HG03342 (cell line): ENCODE measurements around the gene PTPRN2.
"Not testable (repeated sequence)": the region's sequence is repeated elsewhere in the genome, so short reads cannot be mapped to it uniquely, and the experiment has no call there.

Experiments used
- ATAC-seq: cut with Tn5 transposase; IDR thresholded peaks from one replicate; pipeline ENCODE4 v1.9.1; 2021; ENCODE audit warnings: mild to moderate bottlenecking, moderate library complexity; ENCODE audit not compliant: unreplicated experiment

PTPRN2 gene

DNA sequence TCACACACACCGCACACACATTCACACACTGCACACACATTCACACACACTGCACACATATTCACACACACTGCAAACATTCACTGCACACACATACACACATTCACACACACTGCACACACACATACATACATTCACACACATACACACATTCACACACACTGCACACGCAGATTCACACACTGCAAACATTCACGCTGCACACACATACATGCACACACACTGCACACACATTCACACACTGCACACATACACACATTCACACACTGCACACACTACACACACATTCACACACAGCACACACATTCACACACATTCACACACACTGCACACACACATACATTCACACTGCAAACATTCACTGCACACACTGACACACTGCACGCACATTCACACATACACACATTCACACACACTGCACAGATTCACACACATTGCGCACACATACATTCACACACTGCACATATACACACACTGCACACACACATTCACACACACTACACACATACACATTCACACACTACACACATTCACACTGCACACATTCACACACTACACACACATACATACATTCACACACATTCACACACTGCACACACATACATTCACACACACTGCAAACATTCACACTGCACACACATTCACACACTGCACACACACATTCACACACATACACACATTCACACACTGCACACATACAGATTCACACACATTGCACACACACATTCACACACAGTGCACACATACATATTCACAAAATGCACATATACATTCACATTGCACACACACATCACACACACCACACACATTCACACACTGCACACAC is 325.1 kb downstream of the PTPRN2 start:
- no peak for ATAC-seq

DNA sequence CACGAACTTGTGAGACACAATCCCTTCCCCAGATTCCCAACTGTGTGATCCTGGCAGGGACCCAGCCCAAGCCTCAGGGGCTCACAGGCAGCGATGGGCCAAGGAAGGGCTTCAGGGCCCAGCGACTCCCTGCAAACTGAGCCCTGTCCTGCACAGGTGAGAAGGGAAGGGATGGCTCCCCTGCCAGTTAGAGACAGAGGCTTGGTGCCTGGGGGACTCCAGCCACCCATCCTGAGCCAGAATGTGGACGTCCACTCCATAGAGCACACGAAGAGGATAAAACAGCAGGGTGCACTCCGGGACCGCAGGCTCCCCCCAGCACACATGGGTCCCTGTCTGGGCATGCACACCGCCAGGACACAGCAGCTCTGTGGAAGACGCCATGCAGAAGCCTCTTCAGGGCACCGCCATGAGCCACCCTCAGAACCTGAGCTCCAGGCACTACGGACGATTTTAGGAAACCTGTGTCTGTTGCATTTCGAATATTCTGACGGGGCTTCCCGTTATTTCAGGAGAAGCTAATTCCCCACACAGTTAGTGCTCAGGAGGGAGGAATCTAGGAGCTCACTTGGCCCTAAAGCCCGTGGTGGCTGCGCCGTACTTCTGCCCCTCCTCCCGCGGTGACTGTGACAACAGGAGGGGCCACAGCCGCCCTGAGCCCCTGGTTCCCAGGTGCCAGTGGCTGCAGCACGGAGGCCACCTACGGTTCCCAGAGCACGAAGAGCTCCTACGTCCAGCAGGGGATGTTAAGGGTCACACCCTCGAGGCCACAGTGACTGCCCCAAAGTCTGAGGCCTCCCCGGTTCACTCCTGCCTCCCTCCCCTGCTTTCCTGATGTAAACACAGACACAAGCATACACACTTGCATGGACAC is 326.0 kb downstream of the PTPRN2 start:
- no peak for ATAC-seq

DNA sequence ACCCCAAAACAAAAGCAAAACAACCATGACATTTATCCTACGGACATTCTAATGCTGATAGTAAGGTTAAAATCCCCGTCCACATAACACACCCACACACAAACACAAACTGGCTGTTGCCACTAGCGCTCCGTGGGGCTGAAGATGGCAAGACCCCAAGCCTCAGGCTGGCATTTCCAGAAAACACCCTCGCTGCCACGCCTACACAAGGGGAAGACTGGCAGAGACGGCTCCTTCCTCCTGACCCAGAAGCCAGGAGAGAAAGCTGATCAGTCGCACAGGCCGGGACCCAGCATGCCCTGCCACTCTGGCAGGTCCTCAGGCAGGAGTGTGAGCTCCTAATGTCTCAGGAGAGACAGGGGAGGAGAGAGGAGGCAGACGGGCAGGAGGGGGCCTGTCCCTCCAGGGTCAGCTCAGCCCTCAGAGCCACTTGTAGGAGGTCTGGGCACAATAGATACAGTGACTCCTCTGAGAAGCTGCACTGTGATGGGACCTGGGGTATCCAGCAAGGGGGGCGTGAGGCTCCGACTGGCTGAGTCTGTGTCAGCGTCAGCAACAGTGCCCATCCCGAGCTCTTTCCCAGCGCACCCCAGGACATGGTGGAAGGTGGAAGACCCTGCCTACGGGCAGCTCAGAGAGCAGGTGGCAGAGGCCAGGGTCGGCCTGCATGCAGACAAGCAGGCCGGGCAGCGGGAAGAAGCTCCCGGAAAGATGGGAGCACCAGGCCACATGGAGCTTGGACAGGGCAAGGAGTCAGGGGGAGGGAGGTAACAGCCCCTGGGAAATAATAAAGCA is 326.9 kb downstream of the PTPRN2 start:
- ATAC-seq, result no peak

DNA sequence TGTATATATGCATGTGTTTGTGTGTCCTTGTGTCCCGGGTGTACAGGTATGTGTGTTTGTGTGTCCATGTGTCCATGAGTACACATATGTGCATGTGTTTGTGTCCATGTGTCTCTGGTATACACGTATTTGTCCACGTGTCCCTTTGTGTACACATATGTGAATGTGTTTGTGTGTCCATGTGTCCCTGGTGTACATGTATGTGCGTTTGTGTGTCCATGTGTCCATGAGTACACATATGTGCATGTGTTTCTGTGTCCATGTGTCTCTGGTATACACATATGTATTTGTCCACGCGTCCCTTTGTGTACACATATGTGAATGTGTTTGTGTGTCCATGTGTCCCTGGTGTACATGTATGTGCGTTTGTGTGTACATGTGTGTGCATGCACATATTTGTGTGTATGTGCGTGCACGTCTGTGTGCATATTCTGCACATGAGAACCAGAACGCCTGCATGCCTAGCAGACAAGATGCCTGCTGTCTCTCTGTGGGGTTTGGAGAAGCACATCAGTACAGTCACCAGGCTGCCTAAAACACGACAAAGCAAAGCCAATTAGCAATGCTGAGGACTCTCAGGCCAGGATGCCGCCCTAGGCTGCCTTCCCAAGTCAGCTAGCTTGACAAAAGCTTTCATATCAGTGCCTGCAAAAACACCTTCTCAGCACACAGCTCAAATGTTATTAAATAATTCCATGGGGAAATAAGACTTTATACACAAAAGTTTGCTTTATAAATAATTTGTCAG is 327.8 kb downstream of the PTPRN2 start:
- ATAC-seq, result no peak

DNA sequence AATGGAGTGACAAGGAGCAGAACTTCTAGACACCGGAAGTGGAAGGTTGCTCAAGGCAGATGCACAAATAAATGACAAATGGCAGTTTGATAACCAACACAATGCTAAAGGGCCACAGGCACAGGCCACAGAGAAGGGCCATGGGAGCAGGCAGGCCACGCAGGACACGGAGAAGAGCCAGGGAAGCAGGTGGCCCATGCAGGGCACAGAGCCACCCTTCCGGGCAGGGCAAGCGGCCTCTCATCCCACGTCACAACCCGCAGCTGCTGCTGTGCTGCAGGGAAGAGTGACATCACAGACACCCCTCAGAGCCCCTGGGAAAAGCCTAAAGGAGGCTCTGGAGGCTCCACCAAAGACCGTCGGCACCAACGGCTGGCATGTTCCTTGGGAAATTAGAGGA is 328.5 kb downstream of the PTPRN2 start:
- ATAC-seq, result no peak

DNA sequence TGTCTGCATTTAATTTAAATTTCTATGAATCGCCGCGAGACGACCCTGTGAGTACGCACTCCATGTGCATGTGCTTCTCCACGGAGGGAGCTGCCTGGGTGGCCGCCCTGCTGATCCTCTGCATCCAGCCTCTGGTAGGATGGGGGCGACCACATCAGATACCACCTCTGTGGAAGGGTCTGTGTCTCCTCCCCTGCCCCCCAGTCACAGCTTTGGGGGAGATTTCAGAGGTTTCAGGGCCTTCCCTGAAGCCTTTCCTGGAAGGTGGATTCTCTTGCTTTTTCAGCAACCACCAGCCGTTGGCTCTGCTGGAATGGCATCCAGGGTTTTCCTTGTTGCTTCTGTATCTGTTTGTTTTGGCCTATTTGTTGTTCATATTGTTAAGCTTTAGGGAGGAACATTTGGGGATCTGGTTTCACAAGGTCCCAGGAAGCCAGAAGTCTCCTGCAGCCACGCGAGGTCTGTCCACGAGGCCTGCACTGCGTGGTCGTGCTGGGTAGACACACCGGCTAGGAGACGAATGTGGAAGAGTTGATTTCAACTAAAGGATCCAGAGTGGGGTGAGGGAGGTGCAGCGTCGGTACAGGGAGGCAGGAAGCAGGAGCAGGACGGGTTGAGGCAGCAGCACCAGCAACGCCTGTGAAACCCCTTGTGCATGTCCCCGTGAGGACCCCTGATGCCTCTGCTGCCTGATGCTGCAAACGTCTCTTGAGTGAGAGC is 329.1 kb downstream of the PTPRN2 start:
- no peak for ATAC-seq

DNA sequence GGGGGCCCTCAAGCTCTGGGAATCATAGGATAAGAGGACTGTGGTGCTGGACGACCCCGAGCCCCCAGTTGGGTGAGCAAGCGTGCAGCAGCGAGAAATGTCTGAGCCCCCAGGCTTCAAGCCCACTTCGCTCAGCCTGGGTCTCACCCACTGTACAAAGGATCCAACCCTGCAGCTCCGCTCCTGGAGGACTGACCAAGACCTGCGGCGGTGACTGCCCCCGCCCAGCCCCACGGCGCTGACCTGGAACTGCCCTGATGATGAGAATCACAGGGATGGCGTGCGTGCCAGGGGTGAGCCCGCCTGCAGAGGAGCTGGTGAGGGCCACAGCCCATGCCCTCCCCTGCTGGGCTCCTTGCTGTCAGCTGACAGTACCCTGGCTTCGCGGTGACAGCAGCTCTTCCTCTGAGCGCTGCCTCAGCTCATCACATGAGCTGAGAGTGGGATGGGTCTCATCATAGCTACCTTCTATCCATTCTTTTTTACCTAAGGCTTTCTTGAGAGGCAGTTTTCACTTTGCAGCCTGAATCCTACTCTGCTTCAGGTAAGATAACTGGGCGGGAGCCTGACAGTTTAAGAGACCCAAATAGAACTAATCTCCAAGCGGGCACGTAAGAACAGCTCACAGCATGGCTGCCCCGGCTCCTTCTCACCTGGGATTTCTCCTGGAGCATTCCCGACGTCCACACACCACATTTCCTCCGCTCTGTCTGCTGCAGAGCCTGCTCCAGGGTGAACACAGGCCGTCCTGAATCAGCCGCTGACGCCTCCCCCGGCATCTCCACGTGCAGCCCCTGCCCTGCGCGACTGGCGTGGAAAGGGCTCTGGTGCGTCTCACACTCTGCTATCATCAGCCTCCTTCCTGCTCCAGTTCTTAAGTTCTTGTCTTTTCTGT is 329.9 kb downstream of the PTPRN2 start:
- ATAC-seq, result no peak

DNA sequence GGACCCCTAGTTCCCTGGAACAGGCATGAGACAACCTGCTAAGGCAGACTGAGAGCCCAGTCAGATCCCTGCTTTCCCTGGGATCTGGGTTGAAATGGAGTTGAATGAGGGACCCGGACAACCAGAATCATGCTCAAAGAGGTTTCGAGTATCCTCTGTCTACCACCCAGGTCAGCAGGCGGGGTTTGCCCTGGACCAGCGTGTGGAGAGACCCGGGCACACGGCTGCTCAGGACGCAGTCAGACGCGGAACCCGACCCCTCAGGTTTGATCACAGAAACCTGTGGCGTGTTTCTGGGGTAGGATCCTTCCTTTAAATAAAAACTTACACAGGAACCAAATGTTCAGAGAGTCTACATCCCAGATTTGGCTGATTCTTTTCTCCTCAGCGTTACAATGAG is 330.6 kb downstream of the PTPRN2 start:
- no peak for ATAC-seq

DNA sequence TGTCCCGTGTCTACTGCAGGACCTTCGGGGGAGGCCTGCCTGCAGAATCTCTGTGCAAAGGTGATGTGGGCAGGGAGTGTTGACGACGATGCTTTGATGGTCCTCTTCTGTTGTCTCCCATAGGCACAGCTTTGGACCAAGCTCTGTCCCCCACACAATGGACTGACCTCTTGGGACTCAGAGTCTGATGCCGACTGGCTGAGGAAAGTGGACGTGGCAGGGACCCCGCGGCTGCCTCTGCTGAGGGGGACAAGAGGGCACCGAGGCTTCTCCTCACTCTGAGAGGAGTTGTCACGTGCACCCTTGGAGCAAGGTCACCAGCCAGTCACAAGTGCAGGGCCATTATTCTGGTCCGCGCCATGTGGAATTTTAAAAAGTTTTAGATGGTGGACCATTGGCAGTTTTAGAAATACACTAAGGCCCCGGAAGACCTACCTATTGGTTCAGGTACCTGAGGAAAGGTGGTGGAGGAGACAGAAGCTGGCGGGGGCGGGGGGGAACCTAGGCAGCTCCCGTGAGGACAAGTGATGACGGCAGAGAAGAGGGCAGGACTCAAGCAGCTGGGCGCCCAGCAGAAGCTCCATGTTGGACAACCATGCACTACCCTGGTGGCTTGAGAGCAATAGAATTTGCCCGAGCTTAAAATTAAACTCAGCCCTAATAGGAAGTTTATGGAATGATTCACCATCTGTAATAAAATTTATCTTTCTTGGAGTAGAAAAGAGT is 331.4 kb downstream of the PTPRN2 start:
- no peak for ATAC-seq

DNA sequence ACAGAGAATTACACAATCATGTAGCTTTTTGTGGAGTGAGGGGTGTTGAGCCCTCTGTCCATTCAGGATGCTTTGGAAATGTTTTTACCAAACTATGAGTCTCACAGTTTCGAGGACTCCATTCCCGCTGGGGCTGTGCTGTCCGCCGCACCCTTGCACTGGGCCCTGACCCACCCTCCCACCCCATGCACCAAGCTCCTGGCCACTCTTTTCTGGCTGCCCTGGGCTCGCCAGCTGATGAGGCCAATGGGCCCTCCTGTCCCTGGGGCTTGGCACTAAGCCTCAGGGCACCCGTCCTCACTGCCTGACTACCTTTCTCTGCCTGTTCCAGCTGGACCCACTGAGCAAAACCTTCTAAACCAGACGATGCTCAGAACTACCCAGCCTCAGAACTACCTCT is 332.1 kb downstream of the PTPRN2 start:
- ATAC-seq, result no peak

DNA sequence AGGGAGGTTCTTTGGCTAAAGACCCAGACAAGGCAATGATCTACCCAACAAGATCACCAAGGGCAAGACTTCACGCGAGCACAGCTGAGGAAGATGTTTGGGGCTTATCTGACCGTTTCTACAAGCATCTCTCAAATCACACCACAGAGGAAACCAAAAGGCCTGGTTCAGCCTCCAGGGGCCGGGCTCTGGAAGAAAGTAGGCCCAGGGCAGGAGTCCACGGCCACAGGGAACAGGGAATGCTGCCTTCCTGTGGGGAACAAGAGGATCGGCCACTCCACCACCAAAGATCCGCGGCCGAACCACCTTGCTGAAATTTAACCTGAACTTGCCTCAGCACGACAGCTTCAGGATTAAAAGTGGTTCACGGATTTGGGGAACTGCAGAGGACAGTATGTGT is 332.5 kb downstream of the PTPRN2 start:
- ATAC-seq, result no peak

DNA sequence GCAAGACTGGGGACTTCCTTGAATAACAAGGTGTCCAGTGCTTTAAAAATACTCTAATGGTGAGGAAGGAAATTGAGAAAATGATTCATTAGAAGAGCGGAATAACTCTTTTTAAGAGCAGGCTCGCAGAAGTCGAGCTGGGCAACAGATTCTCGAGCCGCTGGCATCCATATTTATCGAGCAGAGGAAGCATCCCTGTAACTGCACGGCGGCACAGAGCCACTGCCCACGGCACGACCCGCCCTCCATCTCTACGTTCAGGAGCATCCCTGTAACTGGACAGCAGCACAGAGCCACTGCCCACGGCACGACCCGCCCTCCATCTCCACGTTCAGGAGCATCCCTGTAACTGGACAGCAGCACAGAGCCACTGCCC is 334.0 kb downstream of the PTPRN2 start:
- not testable (repeated sequence) for ATAC-seq

DNA sequence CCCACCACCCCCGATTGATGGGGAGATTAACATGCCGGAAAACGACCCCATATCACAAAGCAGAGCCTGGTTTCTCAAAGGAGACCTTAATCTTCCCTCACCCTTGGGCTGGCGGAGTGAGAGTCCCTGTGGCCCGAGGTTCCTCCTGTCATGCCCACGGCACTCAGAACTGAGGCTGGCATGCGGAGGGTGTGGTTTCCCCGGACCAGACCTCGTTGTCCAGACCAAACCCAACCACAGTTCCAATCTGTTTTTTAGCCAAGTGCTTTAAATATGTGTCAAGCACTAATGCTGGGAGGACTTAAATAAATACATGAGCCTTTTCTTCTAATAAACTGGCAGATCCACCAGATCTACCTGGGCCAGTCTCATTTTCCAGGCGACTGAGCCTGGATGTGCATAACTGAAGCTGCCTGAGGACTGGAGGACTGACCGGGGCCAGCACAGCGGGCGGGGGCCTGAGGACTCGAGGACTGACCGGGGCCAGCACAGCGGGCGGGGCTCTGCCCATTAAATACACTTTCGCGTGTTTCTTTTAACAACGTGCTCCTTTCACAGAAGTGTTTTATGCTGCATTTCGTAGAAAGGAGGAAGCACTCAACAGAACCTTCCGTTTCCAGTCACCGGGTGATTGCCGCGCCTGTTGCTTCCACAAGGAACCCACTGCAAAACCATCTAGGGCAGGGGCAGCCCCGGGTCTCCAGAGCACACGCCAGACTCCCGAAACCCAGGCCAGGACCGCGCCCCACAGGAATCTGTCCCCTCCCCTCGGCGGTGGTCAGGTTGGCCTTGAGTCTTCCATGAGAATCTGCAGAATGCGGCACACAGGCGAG is 334.6 kb downstream of the PTPRN2 start:
- ATAC-seq, result no peak

DNA sequence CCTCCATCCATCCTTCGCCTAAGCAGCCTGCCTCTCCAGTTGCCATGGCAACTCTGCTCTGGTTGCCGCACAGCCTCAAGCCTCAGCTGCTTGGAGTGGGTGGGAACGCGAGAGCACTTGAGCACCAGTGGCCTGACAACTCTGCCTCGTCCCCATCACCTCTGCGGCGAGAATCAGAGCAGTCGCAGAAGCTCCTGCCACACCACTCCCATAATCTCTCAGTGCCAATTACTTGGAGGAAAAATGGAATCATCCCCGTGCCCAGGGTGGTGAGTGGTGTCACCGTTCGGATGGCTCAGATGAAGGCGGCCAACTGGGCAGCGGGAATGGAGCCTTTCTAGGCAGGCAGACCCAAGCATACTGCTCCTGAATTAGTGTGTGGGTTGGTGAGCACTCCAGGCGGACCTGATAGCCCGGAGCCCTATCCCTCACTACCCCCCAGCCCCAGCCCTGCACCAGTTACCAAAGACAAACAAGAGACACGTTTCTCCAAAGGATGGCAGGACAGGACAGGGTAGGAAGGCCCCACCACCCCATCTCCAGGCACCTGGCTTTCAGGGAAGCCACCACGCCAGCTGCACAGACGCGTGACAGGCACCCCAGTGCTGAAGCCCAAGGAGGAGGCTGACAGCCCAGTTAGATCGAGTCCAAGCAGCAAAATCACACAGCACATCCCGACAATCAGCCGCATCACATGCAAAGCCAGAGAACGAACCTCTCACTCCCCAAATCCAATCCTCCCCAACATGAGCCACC is 335.4 kb downstream of the PTPRN2 start:
- no peak for ATAC-seq

DNA sequence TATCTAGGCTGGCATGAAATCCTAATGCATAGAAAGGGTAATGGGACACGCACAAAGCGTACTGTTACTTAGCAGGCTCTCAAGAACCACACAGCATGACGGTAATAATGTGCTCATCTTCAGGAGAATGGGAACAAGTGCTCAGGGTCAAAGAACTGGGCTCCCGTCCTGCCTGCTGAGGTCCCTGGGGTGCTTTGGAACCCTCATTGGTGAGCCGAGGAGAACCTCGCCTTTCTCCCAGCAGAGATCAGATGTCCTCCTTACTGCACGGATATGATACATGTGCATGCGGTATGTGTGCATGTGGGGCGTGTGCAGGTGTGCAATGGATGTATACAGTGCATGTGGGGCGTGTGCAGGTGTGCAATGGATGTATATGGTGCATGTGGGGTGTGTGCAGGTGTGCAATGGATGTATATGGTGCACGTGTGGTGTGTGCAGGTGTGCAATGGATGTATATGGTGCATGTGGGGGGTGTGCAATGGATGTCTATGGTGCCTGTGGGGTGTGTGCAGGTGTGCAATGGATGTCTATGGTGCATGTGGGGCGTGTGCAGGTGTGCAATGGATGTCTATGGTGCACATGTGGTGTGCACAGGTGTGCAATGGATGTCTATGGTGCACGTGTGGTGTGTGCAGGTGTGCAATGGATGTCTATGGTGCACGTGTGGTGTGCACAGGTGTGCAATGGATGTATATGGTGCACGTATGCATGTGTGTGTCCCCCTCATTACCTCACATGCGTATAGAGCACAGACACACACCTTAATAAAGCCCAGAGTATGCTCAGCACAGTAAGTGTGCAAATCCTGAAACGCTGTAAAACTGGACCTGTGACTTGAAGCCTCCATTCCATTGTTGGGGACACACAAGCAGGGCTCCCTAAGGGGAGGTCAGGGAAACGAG is 336.3 kb downstream of the PTPRN2 start:
- ATAC-seq, result no peak

DNA sequence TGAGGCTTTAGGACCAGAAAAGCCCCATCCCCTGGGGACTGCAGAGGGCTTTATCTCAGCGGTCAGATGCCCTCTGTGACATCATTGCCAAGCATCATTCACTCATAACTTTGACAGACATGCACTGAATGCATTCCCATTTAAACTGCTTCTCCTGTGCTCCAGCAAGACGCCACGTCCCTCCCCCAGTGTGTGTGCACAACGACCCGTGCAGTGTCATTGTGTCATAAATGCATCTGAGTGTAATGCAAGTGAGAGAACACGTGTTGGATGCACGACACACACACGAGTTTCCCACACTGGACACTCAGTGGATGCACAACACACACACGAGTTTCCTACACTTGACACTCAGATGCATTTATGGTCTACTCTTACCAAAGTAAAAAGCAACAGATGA is 337.9 kb downstream of the PTPRN2 start:
- ATAC-seq, result no peak
